Left ventricle myocardium inferior (tissue), 1 donor: ENCODE data around the gene ATP1B3. TPM values are rescaled to one million over a fixed set of nuclear protein-coding genes. Genes with fewer than 3 reads are reported as not detected.
"Not testable (repeated sequence)": the region's sequence is repeated elsewhere in the genome, so short reads cannot be mapped to it uniquely, and the experiment has no call there.

Source experiments
- DNase-seq: peaks from one replicate; pipeline ENCODE4 v3.0.0-alpha.2; 2020
- H3K27ac ChIP-seq: fragments of 200-600 bp; replicated peaks from 2 replicates; pipeline ENCODE4 v1.8.0; 2021
- H3K27me3 ChIP-seq: fragments of 200-600 bp; 2 replicates; pipeline ENCODE4 v1.8.0; 2021; ENCODE audit warnings: low read depth
- H3K36me3 ChIP-seq: fragments of 200-600 bp; 2 replicates; pipeline ENCODE4 v1.8.0; 2021
- H3K4me1 ChIP-seq: fragments of 200-600 bp; 2 replicates; pipeline ENCODE4 v1.8.0; 2021
- H3K4me3 ChIP-seq: fragments of 200-600 bp; 2 replicates; pipeline ENCODE4 v1.8.0; 2021; ENCODE audit warnings: mild to moderate bottlenecking, moderate library complexity
- H3K9me3 ChIP-seq: fragments of 200-600 bp; replicated peaks from 2 replicates; pipeline ENCODE4 v1.8.0; 2021
- CTCF ChIP-seq: fragments of 200-600 bp; IDR thresholded peaks from 2 replicates; pipeline ENCODE4 v1.8.0; 2021; ENCODE audit warnings: antibody characterized with exemption, mild to moderate bottlenecking, borderline replicate concordance
- intact Hi-C: fragments of 100-400 bp; cut with micrococcal nuclease; formaldehyde crosslinking; loops from one replicate; pipeline ENCODE4 v1.11.0; 2022
- total RNA-seq: library from RNA; stranded (reverse); fragmentation: NEBNext Ultra II Directional; extraction: Animal tissue kit (Norgen Biotek cat#: 25700); gene quantifications from one replicate; pipeline ENCODE4 v1.2.1, GENCODE V29; 2021
- donor health status: DM: no; HTN: yes; CAD: no; lungs with severe emphysema.

ATP1B3 gene
- total RNA-seq, 1 donor from 2014 or later, result 34.5 TPM

GRCh38 chr3:141915766-141916165 is 39.3 kb downstream of the ATP1B3 start:
- Histone ChIP-seq H3K9me3 (no peaks in the 10 kb centered on the region), H3K4me1 (no peaks in the 10 kb centered on the region), H3K27me3 (no peaks in the 10 kb centered on the region), H3K27ac (no peak overlapping the region), H3K36me3 (peaks cover 55% of the 10 kb centered on the region), H3K4me3 (no peak overlapping the region)
- intact Hi-C loops, result loop anchor here (10.0 kb wide), 1 partner anchor 331 kb away; no protein-coding TSS in a partner anchor
- DNase-seq, result no peak
- TF ChIP-seq CTCF, result no peak

- H3K27me3 ChIP-seq, result no peaks in the 10 kb centered on the region
- peaks cover 47% of the 10 kb centered on the region for H3K36me3 ChIP-seq
- H3K9me3 ChIP-seq, result no peaks in the 10 kb centered on the region
- intact Hi-C loops, result no loop called here
- DNase-seq, result no peak
- TF ChIP-seq CTCF, result no peak
- no peak overlapping the region for H3K4me3 ChIP-seq
- no peaks in the 10 kb centered on the region for H3K4me1 ChIP-seq
- H3K27ac ChIP-seq, result no peak overlapping the region
These were observed 44.3 kb downstream of the ATP1B3 start for GRCh38 chr3:141920701-141921100.

- intact Hi-C loops, result no loop called here
- Histone ChIP-seq H3K4me1 (no peaks in the 10 kb centered on the region), H3K9me3 (no peaks in the 10 kb centered on the region), H3K27ac (no peak overlapping the region), H3K27me3 (no peaks in the 10 kb centered on the region), H3K36me3 (peaks cover 44% of the 10 kb centered on the region), H3K4me3 (no peak overlapping the region)
- no peak for TF ChIP-seq CTCF
- no peak for DNase-seq
These were observed 44.9 kb downstream of the ATP1B3 start for GRCh38 chr3:141921316-141921715.

GRCh38 chr3:141925677-141926076 is 49.2 kb downstream of the ATP1B3 start:
- H3K27ac ChIP-seq, result not testable (repeated sequence)

GRCh38 chr3:141926929-141927328 is 50.5 kb downstream of the ATP1B3 start:
- no peak for DNase-seq
- intact Hi-C loops, result no loop called here

More at GRCh38 chr3:141925677-141926076, 49.2 kb downstream of the ATP1B3 start:
- H3K4me1 ChIP-seq, H3K9me3 ChIP-seq, H3K27me3 ChIP-seq, intact Hi-C loops, H3K4me3 ChIP-seq, DNase-seq: not testable (repeated sequence)
- peaks cover 34% of the 10 kb centered on the region for H3K36me3 ChIP-seq

More at GRCh38 chr3:141926929-141927328, 50.5 kb downstream of the ATP1B3 start:
- Histone ChIP-seq H3K4me1 (no peaks in the 10 kb centered on the region), H3K36me3 (peaks cover 34% of the 10 kb centered on the region), H3K27me3 (no peaks in the 10 kb centered on the region), H3K27ac (no peak overlapping the region), H3K9me3 (no peaks in the 10 kb centered on the region), H3K4me3 (no peak overlapping the region)
- no peak for TF ChIP-seq CTCF
